H1 (cell line): Measurements from ENCODE around the gene PAK6. TPM values are rescaled to one million over a fixed set of nuclear protein-coding genes. Genes with fewer than 3 reads are reported as not detected.
A peak's percentile ranks its signal among the peaks of the same experiment; 100 is the strongest.

ENCODE experiments used
- BACH1 ChIP-seq: IDR thresholded peaks from 2 replicates; pipeline ENCODE4 v1.6.1; 2012; ENCODE audit warnings: low read length, improper control_type of control experiment
- CHD2 ChIP-seq: IDR thresholded peaks from 2 replicates; pipeline ENCODE4 v1.6.1; 2012; ENCODE audit warnings: low read length, improper control_type of control experiment
- CREB1 ChIP-seq: IDR thresholded peaks from 2 replicates; pipeline ENCODE4 v1.6.1; 2012; ENCODE audit warnings: inconsistent platforms
- CTBP2 ChIP-seq: IDR thresholded peaks from 2 replicates; pipeline ENCODE4 v1.7.0; 2011; ENCODE audit warnings: borderline replicate concordance, mild to moderate bottlenecking, moderate library complexity, mixed read lengths, low read length; ENCODE audit not compliant: insufficient read depth, insufficient read length
- EP300 ChIP-seq, 2 experiments: IDR thresholded peaks; 1 replicate in 1 of 2; 2 replicates in 1 of 2; pipeline ENCODE4 v1.6.1; 2011 to 2012; ENCODE audit warnings: low read depth in 2 of 2, low read length in 2 of 2, mild to moderate bottlenecking in 2 of 2, borderline replicate concordance in 1 of 2, inconsistent platforms in 1 of 2, moderate library complexity in 1 of 2
- EZH2 ChIP-seq: fragments of 200-600 bp; sonication (generic); IDR thresholded peaks from 2 replicates; pipeline ENCODE4 v1.7.1; 2012; ENCODE audit warnings: low read depth, mild to moderate bottlenecking, moderate library complexity, low read length, inconsistent platforms; ENCODE audit not compliant: severe bottlenecking
- FOSL1 ChIP-seq: IDR thresholded peaks from 2 replicates; pipeline ENCODE4 v1.6.1; 2011; ENCODE audit warnings: mild to moderate bottlenecking, low read depth, low read length, moderate library complexity; ENCODE audit not compliant: insufficient read depth
- GABPA ChIP-seq: IDR thresholded peaks from 2 replicates; pipeline ENCODE4 v1.6.1; 2011; ENCODE audit warnings: mild to moderate bottlenecking, low read length, moderate library complexity, borderline replicate concordance; ENCODE audit not compliant: insufficient read depth
- HDAC2 ChIP-seq, 2 experiments: fragments of 300-600 bp in 1 of 2; sonication (generic) in 1 of 2; IDR thresholded peaks; 2 replicates each; pipeline ENCODE4 v1.6.1; 2011 to 2012; ENCODE audit warnings: low read depth in 2 of 2, low read length in 2 of 2, mild to moderate bottlenecking in 2 of 2, moderate library complexity in 2 of 2, borderline replicate concordance in 1 of 2, inconsistent platforms in 1 of 2
- KDM4A ChIP-seq: IDR thresholded peaks from one replicate; pipeline ENCODE4 v1.7.1; 2012; ENCODE audit warnings: low read depth, mild to moderate bottlenecking, moderate library complexity, low read length, inconsistent platforms; ENCODE audit not compliant: severe bottlenecking
- KDM5A ChIP-seq: fragments of 200-600 bp; IDR thresholded peaks from 2 replicates; pipeline ENCODE4 v1.7.1; 2012; ENCODE audit warnings: mild to moderate bottlenecking, low read length, inconsistent platforms, mixed read lengths
- NANOG ChIP-seq: IDR thresholded peaks from 2 replicates; pipeline ENCODE4 v1.6.1; 2011; ENCODE audit warnings: low read length, low read depth, mild to moderate bottlenecking, inconsistent platforms; ENCODE audit not compliant: insufficient read depth, poor library complexity, severe bottlenecking
- RAD21 ChIP-seq, 2 experiments: IDR thresholded peaks in 1 of 2; conservative IDR thresholded peaks in 1 of 2; 2 replicates each; pipeline ENCODE4 v1.6.1; 2011; ENCODE audit warnings: low read depth in 2 of 2, low read length in 2 of 2, improper control_type of control experiment in 1 of 2, inconsistent platforms in 1 of 2, mild to moderate bottlenecking in 1 of 2, moderate library complexity in 1 of 2
- RBBP5 ChIP-seq: IDR thresholded peaks from 2 replicates; pipeline ENCODE4 v1.7.1; 2012; ENCODE audit warnings: low read depth, mild to moderate bottlenecking, inconsistent platforms, low read length, moderate library complexity, borderline replicate concordance
- RNF2 ChIP-seq: fragments of 200-900, 300-1000 bp; sonication (generic); IDR thresholded peaks from 2 replicates; pipeline ENCODE4 v1.7.1; 2016; ENCODE audit warnings: borderline replicate concordance, low read depth, mild to moderate bottlenecking, antibody characterized with exemption, low read length; ENCODE audit not compliant: poor library complexity, severe bottlenecking; ENCODE audit errors: missing control alignments
- SIN3A ChIP-seq, 2 experiments: IDR thresholded peaks in 1 of 2; conservative IDR thresholded peaks in 1 of 2; 2 replicates each; pipeline ENCODE4 v1.6.1; 2011 to 2012; ENCODE audit warnings: low read length in 2 of 2, improper control_type of control experiment in 1 of 2, low read depth in 1 of 2, mild to moderate bottlenecking in 1 of 2
- SP1 ChIP-seq: IDR thresholded peaks from 2 replicates; pipeline ENCODE4 v1.6.1; 2011; ENCODE audit warnings: low read depth, low read length
- SUZ12 ChIP-seq: fragments of 200-600 bp; sonication (generic); IDR thresholded peaks from 2 replicates; pipeline ENCODE4 v1.6.1; 2012; ENCODE audit warnings: mild to moderate bottlenecking, inconsistent platforms, low read length, moderate library complexity, mixed read lengths
- TEAD4 ChIP-seq: IDR thresholded peaks from 2 replicates; pipeline ENCODE4 v1.6.1; 2012; ENCODE audit warnings: low read depth, low read length, inconsistent platforms, mixed read lengths
- YY1 ChIP-seq: IDR thresholded peaks from 2 replicates; pipeline ENCODE4 v1.6.1; 2011; ENCODE audit warnings: low read depth, mild to moderate bottlenecking, low read length
- ZNF274 ChIP-seq: IDR thresholded peaks from 2 replicates; pipeline ENCODE4 v1.7.0; 2012; ENCODE audit warnings: low read length, borderline replicate concordance; ENCODE audit errors: extremely low read depth
- polyA plus RNA-seq, 7 experiments: library from polyadenylated mRNA; depleted of rRNA in 3 of 7; stranded (reverse) in 5 of 7; unstranded in 2 of 7; fragments of >200 nt in 5 of 7; fragments of 200-250 nt in 2 of 7; gene quantifications; 1 replicate in 5 of 7; 2 replicates in 1 of 7; 4 replicates in 1 of 7; pipeline versions ENCODE4 v1.2.1 to v1.2.3, GENCODE V29; 2011 to 2013; ENCODE audit warnings: missing spikeins in 2 of 7, mixed read lengths in 2 of 7
- total RNA-seq: library from RNA; stranded (reverse); fragmentation: NEBNext Ultra II Directional; extraction: Animal tissue kit (Norgen Biotek cat#: 25700); gene quantifications from 2 replicates; pipeline ENCODE4 v1.2.1, GENCODE V29; 2021

Gene PAK6
- total and polyA plus RNA-seq, 2 of the 8 experiments (the other 6 are each of a cell fraction or from before 2014, with no cell fraction given) = 6.9 to 9.4 TPM

GRCh38 chr15:40282147-40282868 lies 43.4 kb downstream of the PAK6 start (continued):
- TF ChIP-seq EP300 (IDR thresholded peaks at IDR 0.05; ENCODE audit: borderline replicate concordance in 1 of 2, low read depth in 2 of 2, low read length in 2 of 2) = no peak
- TF ChIP-seq EZH2 = peak; percentile 73
- TF ChIP-seq SUZ12 = peak; percentile 85; the same call in 1 of the 2 replicates
- no peak for TF ChIP-seq CHD2
- TF ChIP-seq ZNF274 = no peak
- no peak for TF ChIP-seq GABPA
- TF ChIP-seq SIN3A (conservative IDR thresholded peaks at IDR 0.05 in 1 of 2, IDR thresholded peaks at IDR 0.05 in 1 of 2; ENCODE audit: low read depth in 1 of 2, low read length in 2 of 2) = no peak
- 0 out of 2 replicates have a peak, but pooled peaks have one; percentile 4 for TF ChIP-seq YY1
- peak; percentile 12; the same call in 1 of the 2 replicates for TF ChIP-seq BACH1
- TF ChIP-seq NANOG = no peak
- no peak for TF ChIP-seq FOSL1
- TF ChIP-seq SP1 = no peak
- TF ChIP-seq TEAD4 = 0 out of 2 replicates have a peak, but pooled peaks have one; percentile 7
- TF ChIP-seq RNF2 = peak; percentile 16
- TF ChIP-seq CTBP2 = no peak
- TF ChIP-seq KDM5A = no peak
- TF ChIP-seq HDAC2 (IDR thresholded peaks at IDR 0.05; ENCODE audit: borderline replicate concordance in 1 of 2, low read depth in 2 of 2, low read length in 2 of 2) = no peak
- peak; percentile 89 for TF ChIP-seq KDM4A
- peak; percentile 1 to 26; a peak in 2 of 4 replicates for TF ChIP-seq RAD21 (IDR thresholded peaks at IDR 0.05 in 1 of 2, conservative IDR thresholded peaks at IDR 0.05 in 1 of 2; ENCODE audit: low read depth in 2 of 2, low read length in 2 of 2)
- no peak; the same call in 1 of the 2 replicates for TF ChIP-seq RBBP5
- TF ChIP-seq CREB1 = no peak; the same call in 1 of the 2 replicates
